NCI-H345 treated with DMSO at 0.1 percent for 48 hours (cell line): ENCODE data around the gene TM2D1.

Experiments
- DNase-seq: peaks from one replicate; lab custom pipeline; 2025; ENCODE audit not compliant: unreplicated experiment; lab: John Stamatoyannopoulos, UW

TM2D1 gene

DNA sequence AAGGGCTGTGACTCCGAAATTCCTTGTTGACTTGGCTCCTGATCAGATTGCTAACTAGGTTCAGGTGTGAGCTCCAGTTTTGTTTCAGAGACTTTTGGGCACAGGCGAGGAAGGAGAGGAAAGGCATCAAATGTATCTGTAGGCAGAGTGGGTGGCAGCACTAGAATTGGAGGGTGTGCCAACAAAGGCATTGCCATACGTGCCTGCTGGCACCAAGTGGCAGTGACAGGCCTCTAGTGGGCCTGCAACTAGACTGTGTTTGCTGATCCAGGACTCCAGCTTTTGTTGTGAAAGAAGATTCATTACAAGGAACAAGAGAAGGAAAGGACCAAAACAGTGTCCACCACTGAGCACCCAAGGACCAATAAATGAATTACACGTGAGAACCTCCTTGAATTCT, 79.5 kb downstream of the TM2D1 start:
- no peak for DNase-seq

DNA sequence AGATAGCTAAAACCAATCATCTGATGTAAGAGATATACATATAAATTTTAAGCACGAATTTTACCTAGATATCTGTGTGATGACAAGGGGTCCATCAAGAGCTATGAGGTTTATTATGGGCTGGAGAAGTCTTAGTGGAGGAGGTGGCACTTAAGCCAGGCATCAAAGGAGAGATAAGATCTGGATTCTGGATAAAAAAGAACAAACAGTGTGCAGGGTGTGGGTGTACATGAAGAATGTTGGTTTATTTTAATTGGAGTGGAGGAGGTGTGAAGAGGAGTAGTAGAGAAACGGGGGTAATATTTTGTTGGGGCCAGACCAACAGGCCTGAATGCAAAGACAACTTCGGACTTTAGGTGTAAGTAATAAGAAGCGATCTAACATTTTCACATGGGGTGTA, 80.6 kb downstream of the TM2D1 start:
- DNase-seq, result no peak

- no peak for DNase-seq
Measured at GRCh38 chr1:61642475-61643232, 82.3 kb downstream of the TM2D1 start.

- no peak for DNase-seq
Measured at GRCh38 chr1:61641578-61642336, 83.2 kb downstream of the TM2D1 start.

GRCh38 chr1:61640531-61641530, 84.1 kb downstream of the TM2D1 start:
- DNase-seq, result no peak

DNA sequence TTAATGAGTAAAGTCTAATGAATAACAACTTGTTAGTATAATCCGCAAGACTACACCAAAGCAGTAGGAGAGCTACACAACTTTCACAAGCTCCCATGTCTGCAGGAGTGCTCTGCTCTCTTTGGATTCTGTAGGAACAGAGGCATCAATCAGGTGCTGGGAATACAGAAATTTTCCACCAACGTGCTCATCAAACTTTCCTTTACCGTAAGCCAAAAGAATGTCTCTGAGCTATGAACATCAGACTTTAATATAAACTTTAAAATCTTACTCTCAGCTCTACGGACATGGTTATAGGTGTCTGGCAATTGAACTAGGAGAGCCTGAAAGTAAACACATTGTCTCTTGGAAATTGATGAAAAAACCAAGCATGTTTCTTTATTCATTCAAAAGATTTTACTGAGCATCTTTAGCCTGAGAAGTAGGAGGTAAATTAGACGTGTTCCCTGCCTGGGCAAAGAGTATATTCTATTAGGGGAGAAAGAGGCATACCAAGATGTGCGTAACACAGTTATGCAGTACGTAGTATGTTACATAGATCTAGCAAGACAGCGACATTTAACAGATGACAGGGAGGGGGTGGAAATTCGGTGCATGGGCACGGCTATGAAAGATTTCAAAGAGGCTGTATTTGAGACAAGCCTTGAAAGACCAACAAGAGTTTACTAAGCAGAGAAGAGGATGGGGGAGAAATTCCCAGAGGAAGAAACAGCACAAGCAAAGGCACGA, 85.2 kb downstream of the TM2D1 start:
- DNase-seq, result no peak

DNA sequence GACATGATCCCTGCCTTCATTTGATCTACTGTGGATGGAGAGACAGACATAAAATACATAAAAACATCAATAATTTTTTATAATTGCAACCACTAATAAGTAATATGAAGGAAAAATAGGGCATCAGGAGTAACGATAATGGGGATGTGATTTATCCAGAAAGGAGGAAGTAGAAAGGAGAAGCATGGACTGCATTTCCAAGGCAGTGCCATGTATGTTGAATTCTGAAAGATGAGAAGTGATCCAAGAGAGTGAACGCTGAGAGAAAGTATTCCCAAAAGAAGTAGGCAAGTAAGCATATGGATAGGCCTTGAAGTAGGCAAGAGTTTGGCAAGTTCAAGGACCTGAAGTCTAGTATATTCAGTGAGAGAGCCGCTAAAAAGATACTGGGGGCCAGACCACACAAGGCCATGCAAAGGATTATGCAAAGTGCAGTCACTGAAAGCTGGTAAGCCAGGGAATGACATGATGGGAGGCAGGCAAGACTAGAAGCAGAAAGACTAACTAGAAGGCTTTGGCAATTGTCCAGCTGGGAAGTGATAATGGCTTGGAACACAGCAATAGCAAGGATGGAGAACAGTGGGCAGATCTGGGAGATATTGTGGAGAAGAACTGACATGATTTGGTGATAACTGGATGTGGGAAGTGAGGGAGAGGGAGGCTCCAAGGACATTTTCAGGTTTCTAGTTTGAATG, 85.9 kb downstream of the TM2D1 start:
- DNase-seq, result no peak

DNA sequence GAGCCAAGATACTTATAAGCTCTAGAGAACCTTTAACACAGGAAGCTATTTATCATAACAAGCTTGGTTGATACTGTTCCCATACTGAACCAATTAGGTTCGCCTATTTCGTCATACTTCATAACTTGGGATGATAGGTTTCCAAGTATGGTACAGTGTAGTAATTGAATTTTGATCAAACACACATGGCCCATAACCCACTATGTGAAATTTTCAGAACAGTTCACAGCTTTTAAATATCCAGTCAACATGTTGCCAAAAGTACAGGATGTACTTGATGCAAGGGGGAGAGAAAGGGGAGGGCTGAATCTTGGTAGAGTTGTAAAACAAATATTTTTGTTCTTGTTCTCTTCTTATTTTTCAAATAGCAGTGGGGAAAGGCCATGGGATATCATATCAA, 86.6 kb downstream of the TM2D1 start:
- no peak for DNase-seq

GRCh38 chr1:61637470-61637869, 87.5 kb downstream of the TM2D1 start:
- no peak for DNase-seq

DNA sequence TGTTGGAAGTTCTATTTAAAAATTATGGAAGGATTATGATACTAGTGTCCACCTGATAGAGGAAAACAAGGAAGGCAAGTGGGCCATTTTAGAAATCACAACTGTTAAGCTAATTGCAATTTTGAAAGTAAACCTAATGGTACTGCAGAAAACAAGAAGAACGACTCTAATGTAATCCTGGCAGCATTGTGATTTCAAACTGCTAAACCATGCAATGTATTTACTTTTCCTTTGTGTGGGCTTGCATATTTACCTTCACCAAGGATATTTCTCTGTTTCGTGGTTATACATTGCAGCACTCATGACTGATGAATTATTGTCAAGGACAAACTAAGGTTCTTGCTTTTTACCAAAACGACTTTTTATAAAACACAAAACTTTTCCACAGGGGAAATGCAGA, 88.1 kb downstream of the TM2D1 start:
- no peak for DNase-seq

GRCh38 chr1:61636376-61636775, 88.6 kb downstream of the TM2D1 start:
- no peak for DNase-seq

GRCh38 chr1:61635557-61635956, 89.4 kb downstream of the TM2D1 start:
- DNase-seq, result no peak

- DNase-seq, result no peak
Measured at GRCh38 chr1:61631436-61631835, 93.5 kb downstream of the TM2D1 start.
